HG02642 (cell line): ENCODE data around the gene YIF1A.
"Not testable (repeated sequence)": the region's sequence is repeated elsewhere in the genome, so short reads cannot be mapped to it uniquely, and the experiment has no call there.

ENCODE experiments used
- ATAC-seq: cut with Tn5 transposase; IDR thresholded peaks from one replicate; pipeline ENCODE4 v1.9.1; 2021; ENCODE audit warnings: mild to moderate bottlenecking; ENCODE audit not compliant: unreplicated experiment, poor library complexity

YIF1A gene

GRCh38 chr11:66326261-66327111, 37.5 kb upstream of the YIF1A start:
- no peak for ATAC-seq

GRCh38 chr11:66325263-66325671, 36.3 kb upstream of the YIF1A start:
- no peak for ATAC-seq

DNA sequence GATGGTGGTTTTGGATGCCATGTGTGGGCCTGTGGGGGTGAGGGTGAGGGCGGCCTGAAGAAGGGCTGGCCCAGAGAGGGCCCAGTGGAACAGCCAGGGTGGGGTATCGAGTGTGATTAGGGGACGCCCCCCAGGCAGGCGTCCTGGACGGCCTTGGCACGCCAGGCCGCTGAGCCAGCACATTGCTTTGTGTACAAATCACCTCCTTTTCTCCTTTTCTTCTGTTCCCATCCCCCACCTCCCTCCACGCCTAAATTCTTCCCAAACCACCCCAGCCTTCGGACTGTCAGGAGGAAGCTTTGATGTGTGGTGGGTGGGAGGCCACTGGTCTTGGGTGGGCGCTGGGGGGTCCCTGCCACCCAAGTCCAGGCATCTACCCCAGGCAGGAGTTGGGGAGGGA, 35.7 kb upstream of the YIF1A start:
- no peak for ATAC-seq

DNA sequence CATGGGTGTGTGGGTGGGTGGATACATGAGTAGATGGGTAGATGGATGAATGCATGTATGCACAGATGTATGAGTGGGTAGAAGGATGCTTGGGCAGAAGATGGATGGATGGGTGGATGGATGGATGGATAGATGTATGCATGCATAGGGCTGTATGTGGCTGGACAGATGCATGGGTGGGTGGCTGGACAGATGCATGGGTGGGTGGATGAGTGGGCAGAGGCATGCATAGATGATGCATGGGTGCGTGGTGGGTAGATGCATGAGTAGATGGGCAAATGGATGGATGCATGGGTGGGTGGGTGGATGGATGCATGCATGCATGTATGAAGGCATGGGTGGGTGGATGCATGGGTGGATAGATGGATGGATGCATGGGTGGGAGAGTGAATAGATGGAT, 34.7 kb upstream of the YIF1A start:
- no peak for ATAC-seq

GRCh38 chr11:66322732-66323427, 33.9 kb upstream of the YIF1A start:
- ATAC-seq: no peak

- ATAC-seq: no peak
These were observed 32.7 kb upstream of the YIF1A start for GRCh38 chr11:66321606-66322005.

DNA sequence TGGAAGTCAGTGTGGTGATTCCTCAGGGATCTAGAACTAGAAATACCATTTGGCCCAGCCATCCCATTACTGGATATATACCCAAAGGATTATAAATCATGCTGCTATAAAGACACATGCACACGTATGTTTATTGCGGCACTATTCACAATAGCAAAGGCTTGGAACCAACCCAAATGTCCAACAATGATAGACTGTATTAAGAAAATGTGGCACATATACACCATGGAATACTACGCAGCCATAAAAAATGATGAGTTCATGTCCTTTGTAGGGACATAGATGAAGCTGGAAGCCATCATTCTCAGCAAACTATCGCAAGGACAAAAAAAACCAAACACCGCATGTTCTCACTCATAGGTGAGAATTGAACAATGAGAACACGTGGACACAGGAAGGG, 31.8 kb upstream of the YIF1A start:
- not testable (repeated sequence) for ATAC-seq

DNA sequence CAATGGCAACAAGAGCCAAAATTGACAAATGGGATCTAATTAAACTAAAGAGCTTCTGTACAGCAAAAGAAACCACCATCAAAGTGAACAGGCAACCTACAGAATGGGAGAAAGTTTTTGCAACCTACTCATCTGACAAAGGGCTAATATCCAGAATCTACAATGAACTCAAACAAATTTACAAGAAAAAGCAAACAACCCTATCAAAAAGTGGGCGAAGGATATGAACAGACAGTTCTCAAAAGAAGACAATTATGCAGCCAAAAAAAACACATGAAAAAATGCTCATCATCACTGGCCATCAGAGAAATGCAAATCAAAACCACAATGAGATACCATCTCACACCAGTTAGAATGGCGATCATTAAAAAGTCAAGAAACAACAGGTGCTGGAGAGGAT, 31.3 kb upstream of the YIF1A start:
- not testable (repeated sequence) for ATAC-seq

GRCh38 chr11:66318600-66318970, 29.6 kb upstream of the YIF1A start:
- ATAC-seq: no peak

GRCh38 chr11:66317723-66318599, 29.0 kb upstream of the YIF1A start:
- no peak for ATAC-seq

DNA sequence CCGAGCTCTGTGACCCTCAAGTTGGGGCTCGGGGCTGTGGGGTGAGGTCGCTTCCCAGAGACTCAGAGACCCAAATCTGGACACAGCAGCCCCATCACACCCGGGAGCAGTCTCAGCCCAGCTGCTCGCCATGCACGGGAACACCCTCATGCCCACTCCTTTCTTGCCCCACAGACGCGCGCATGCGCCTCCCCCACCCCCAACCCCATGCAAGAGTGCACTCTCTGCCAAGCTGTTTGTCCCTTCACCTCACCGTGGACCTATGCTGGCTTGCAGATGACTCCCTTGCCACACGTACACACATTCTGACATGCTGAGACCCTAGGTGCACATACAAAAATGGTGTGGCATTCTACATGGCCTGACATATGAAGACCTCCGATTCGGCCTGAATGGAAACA, 28.4 kb upstream of the YIF1A start:
- ATAC-seq: no peak

DNA sequence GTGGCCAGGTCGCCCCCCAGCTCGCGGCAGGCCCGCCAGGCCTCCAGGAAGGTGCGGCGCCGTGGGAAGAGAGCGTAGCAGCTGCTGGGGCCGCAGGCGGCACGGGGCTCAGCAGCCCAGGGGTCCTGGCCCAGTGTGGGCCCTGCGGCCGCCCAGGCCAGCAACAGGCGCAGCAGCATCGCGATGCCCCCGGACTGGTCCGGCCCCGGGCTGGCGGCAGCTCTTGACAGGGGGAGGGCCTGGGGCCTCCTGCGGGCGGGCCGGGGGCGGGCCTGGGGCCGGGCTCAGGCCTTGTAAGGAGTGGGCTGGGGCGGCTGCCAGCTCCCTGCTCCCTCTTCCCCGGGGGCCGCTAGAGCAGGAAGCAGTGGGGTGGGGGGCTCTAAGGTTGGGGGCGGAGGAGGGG, 27.9 kb upstream of the YIF1A start, which contains the start of gene CD248:
Gene CD248, minus strand, starts transcription at position 196 of the 403 bp plus-strand sequence. Its CDS starts 17 bp downstream, at position 179.
- ATAC-seq: no peak

DNA sequence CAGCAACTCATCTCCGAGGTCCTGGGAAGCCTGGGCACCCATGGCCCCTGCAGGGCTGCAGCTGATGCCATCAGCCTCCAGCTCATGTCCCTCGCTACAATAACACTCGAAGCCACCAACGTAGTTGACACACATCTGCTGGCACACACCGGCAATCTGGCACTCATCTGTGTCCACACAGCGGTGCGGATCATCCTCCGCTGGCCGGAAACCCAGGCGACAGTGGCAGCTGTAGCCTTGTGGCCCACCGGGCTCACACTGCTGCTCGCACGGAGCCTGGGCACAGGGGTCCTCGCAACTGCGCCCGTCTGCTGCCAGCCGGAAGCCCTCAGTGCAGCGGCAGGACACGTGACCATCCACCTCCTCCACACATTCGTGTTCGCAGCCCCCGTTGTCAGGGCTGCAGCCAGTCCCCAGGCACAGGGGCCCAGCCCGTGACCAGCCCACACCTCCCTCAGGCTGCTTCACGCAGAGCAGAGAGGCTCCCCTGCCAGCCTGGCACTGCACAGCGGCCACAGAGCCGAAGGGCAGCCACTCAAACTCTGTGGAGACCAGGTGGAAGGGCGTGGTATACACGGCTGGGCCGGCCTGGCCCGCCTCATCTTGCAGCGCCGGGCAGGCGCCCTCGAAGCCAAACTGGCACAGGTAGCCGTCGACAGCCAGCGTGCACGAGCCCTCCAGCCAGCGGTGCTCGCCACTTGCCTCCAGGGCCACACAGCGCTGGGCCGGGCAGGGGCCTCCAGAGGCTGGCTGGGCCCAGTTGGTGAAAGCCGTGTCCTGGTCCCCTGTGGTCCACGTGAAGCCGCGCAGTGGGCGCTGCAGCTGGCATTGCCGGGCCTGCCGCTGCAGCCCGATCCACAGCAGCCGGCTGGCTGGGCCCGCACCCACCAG, 27.2 kb upstream of the YIF1A start:
- no peak for ATAC-seq

- no peak for ATAC-seq
These were observed 26.5 kb upstream of the YIF1A start for GRCh38 chr11:66315498-66315885.

- ATAC-seq: no peak
These were observed 25.9 kb upstream of the YIF1A start for GRCh38 chr11:66314561-66315497.

DNA sequence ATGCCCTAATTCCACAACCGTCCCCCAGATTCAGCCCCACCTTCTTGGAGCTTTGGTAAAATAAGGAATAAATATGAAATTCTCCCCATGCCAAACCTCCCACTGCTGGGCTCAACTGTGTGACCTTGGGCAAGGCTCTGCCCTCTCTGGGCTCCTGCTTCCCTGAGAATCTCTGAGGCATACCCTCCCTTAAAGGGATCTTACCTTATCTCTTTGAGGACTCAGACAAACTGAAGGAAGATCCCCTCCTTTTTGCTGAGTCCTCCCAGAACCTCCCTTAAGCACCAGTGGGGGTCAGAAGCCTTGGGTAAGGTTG, 25.2 kb upstream of the YIF1A start:
- ATAC-seq: no peak

DNA sequence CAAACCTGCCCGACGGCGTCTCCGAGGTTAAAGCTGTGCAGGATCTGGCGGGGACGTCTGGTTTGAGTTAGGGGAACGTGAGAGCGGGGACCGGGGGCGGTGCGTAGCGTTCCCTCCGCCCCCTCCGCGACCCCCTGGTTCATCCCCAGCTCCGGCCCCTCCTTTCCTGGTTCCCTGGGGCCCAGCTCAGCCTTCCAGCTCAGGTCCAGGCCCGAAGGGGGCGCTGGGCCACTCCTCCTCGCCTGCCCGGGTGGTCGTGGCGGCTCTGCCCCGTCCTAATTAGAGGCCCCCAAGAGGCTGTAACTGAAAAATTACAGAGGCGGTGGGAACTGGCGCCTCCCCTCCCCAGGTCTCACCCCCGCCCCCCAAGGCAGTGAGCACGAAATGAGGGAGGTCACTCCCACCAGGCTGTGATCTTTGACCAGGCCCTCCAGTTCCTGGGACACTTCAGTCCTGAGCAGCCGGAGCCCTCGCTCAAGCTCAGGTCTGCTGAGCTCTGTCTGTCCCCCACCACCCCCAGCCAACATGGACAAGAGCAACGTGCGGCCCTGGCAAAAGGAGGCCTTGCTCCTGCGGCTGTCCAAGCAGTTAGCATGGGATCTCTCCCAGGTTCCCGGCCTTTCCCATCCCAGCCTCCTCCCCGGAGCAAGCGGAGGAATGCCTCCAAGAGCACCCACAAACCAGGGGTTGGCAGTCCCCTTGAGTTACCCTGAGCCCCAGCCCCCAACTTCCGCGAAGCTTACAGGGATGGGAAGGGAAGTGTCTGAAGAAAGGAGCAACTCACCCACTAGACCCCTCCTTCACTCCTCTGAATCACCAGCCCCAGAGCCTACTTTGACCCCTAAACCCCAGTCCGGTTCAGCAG, 24.6 kb upstream of the YIF1A start:
- no peak for ATAC-seq
